Muscle layer of colon (tissue), 2 donors: Measurements from ENCODE around the gene COMT.

Experiments
- H3K27ac ChIP-seq: one replicate; pipeline ENCODE4 v1.7.0; 2013; ENCODE audit warnings: low read depth, mild to moderate bottlenecking, low read length, moderate library complexity
- H3K27me3 ChIP-seq, 2 donors: one replicate each; pipeline ENCODE4 v1.7.0; 2013; ENCODE audit warnings: low read length in 2 of 2, mild to moderate bottlenecking in 2 of 2; ENCODE audit not compliant: insufficient read depth in 2 of 2, control insufficient read depth in 1 of 2
- H3K36me3 ChIP-seq: one replicate; pipeline ENCODE4 v1.7.0; 2013; ENCODE audit warnings: mild to moderate bottlenecking, low read length; ENCODE audit not compliant: insufficient read depth
- H3K4me1 ChIP-seq: one replicate; pipeline ENCODE4 v1.7.0; 2013; ENCODE audit warnings: mild to moderate bottlenecking, low read length; ENCODE audit not compliant: insufficient read depth
- H3K4me3 ChIP-seq, 2 donors: one replicate each; pipeline ENCODE4 v1.7.0; 2013; ENCODE audit warnings: low read length in 2 of 2, low read depth in 1 of 2, mild to moderate bottlenecking in 1 of 2, moderate library complexity in 1 of 2
- H3K9ac ChIP-seq: one replicate; pipeline ENCODE4 v1.7.0; 2013; ENCODE audit warnings: low read length
- H3K9me3 ChIP-seq: one replicate; pipeline ENCODE4 v1.7.0; 2013; ENCODE audit warnings: mild to moderate bottlenecking, low read length
- donor health status: abdominal sarcoma.
- donor health status: Adenocarcinoma of cecum.

The COMT gene

GRCh38 chr22:19984851-19985811 is 43.6 kb downstream of the COMT start:
- Histone ChIP-seq H3K4me3 (peak overlapping the region in 1 of 2 donors; percentile 16), H3K27me3 (no peaks in the 10 kb centered on the region), H3K9me3 (no peaks in the 10 kb centered on the region), H3K4me1 (peaks cover 22% of the 10 kb centered on the region), H3K36me3 (no peaks in the 10 kb centered on the region), H3K27ac (no peak overlapping the region), H3K9ac (no peak overlapping the region)

DNA sequence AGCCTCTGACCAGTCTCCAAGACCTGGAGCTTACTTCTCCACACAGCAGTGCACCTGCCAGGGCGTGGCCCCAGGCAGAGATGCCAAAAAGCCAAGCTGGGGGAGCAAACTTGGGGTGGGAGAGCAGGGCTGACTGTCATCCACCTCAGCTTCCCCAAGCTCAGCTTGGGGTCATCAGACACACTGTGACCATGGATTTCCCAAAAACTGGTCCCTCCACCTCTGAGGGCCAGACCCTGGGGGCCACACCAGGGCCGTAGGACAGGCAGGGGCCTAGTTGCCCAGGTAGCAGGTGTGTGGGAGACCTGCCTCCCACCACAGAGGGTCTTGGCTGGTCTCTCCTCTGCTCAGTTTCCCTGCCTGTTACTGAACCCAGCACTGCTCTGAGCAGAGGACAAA is 44.4 kb downstream of the COMT start:
- Histone ChIP-seq H3K4me1 (peaks cover 23% of the 10 kb centered on the region), H3K27ac (peak overlapping the region; percentile 82), H3K36me3 (no peaks in the 10 kb centered on the region)

GRCh38 chr22:19986410-19987341 is 45.1 kb downstream of the COMT start:
- Histone ChIP-seq H3K27ac (peak overlapping the region; percentile 82), H3K4me3 (peak overlapping the region; percentile 70 to 86), H3K36me3 (no peaks in the 10 kb centered on the region), H3K4me1 (peaks cover 30% of the 10 kb centered on the region), H3K9me3 (no peaks in the 10 kb centered on the region), H3K27me3 (no peaks in the 10 kb centered on the region), H3K9ac (peak overlapping the region; percentile 53)

More for the DNA sequence above, 44.4 kb downstream of the COMT start:
- H3K9me3 ChIP-seq: no peaks in the 10 kb centered on the region
- no peaks in the 10 kb centered on the region for H3K27me3 ChIP-seq
- peak overlapping the region; percentile 70 to 86 for H3K4me3 ChIP-seq
- H3K9ac ChIP-seq: peak overlapping the region; percentile 53

- Histone ChIP-seq H3K4me3 (no peak overlapping the region), H3K9me3 (no peaks in the 10 kb centered on the region), H3K27ac (no peak overlapping the region), H3K36me3 (no peaks in the 10 kb centered on the region), H3K9ac (no peak overlapping the region), H3K27me3 (no peaks in the 10 kb centered on the region), H3K4me1 (peaks cover 31% of the 10 kb centered on the region)
Measured at GRCh38 chr22:19987394-19988306, 46.1 kb downstream of the COMT start.

GRCh38 chr22:19988331-19988808 is 46.8 kb downstream of the COMT start:
- H3K27me3 ChIP-seq: no peaks in the 10 kb centered on the region
- H3K4me1 ChIP-seq: peaks cover 38% of the 10 kb centered on the region
- H3K9me3 ChIP-seq: no peaks in the 10 kb centered on the region
- H3K36me3 ChIP-seq: no peaks in the 10 kb centered on the region
- H3K4me3 ChIP-seq: no peak overlapping the region
- H3K9ac ChIP-seq: no peak overlapping the region
- no peak overlapping the region for H3K27ac ChIP-seq

GRCh38 chr22:19988965-19989724 is 47.6 kb downstream of the COMT start:
- Histone ChIP-seq H3K9me3 (no peaks in the 10 kb centered on the region), H3K36me3 (no peaks in the 10 kb centered on the region), H3K4me1 (peaks cover 32% of the 10 kb centered on the region), H3K27ac (no peak overlapping the region), H3K9ac (no peak overlapping the region), H3K4me3 (no peak overlapping the region), H3K27me3 (no peaks in the 10 kb centered on the region)

DNA sequence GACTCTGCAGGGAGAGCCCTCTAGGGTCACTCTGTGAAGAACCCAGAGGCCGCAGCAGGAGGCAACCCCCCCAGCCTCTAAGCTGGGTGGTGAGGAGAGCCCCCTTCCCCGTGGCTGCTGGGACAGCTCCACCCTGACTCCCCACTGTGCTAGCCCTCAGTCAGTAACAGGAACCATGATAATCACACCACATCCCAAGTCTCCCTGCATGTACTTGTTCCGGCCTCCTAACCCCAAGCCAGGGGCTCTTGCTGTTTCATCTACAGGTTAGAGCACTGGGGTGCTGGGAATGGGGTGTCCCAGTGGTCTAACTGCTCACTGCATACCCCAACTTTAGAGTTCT is 48.1 kb downstream of the COMT start:
- Histone ChIP-seq H3K9me3 (no peaks in the 10 kb centered on the region), H3K36me3 (no peaks in the 10 kb centered on the region), H3K27ac (no peak overlapping the region), H3K4me3 (no peak overlapping the region), H3K27me3 (no peaks in the 10 kb centered on the region), H3K9ac (no peak overlapping the region), H3K4me1 (peaks cover 27% of the 10 kb centered on the region)

- no peaks in the 10 kb centered on the region for H3K9me3 ChIP-seq
- no peak overlapping the region for H3K9ac ChIP-seq
- H3K27me3 ChIP-seq: no peaks in the 10 kb centered on the region
- H3K4me1 ChIP-seq: peaks cover 29% of the 10 kb centered on the region
- no peaks in the 10 kb centered on the region for H3K36me3 ChIP-seq
- H3K27ac ChIP-seq: no peak overlapping the region
- no peak overlapping the region for H3K4me3 ChIP-seq
Measured at GRCh38 chr22:19990188-19990587, 48.6 kb downstream of the COMT start.

DNA sequence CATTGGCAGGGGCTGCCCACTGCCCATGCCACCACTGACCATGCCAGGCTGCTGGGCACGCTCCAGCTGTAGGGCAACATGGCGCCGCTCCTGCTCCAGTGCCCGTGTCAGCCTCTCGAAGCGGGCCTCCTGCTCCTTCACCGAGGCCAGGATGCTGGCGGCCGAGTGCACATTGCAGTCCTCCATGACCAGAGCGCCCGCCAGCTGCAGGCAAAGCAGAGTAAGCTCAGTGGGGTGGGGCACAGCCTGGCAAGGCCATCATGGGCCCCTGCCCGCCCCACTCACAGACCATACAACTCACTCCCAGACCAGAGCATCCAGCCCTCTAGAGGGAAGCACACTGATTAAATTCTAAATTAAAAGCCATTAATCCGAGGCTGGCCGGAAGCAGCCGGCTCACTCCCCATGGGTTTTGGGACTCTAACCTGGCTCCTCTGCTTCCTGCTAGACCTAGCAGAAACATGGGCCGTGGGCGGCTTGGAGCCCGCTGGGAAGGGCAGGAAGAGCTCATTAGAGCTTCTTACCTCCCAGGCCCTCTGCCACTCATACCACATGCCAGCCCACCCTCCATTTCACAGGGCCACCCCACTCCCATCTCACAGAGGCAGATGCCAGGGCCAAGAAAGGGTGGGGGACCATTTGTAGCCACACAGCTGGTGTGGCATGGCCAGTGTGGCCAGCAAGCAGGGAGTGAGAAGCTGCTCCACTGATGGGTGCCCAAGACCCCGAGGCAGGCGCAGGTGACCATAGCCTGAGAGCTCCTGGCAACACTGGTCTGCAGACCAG is 49.2 kb downstream of the COMT start:
- H3K9ac ChIP-seq: no peak overlapping the region
- no peaks in the 10 kb centered on the region for H3K36me3 ChIP-seq
- H3K27me3 ChIP-seq: no peaks in the 10 kb centered on the region
- no peak overlapping the region for H3K4me3 ChIP-seq
- H3K27ac ChIP-seq: no peak overlapping the region
- no peaks in the 10 kb centered on the region for H3K9me3 ChIP-seq
- peaks cover 33% of the 10 kb centered on the region for H3K4me1 ChIP-seq

- Histone ChIP-seq H3K9me3 (no peaks in the 10 kb centered on the region), H3K36me3 (no peaks in the 10 kb centered on the region), H3K27ac (no peak overlapping the region), H3K9ac (no peak overlapping the region), H3K27me3 (no peaks in the 10 kb centered on the region), H3K4me1 (peaks cover 31% of the 10 kb centered on the region), H3K4me3 (no peak overlapping the region)
Measured at GRCh38 chr22:19991395-19991644, 49.7 kb downstream of the COMT start.
